HUES64 (cell line): ENCODE results near the gene DLGAP1.
"Not testable (repeated sequence)": the region's sequence is repeated elsewhere in the genome, so short reads cannot be mapped to it uniquely, and the experiment has no call there.

Source experiments
- H3K27ac ChIP-seq: 2 replicates; pipeline ENCODE4 v1.7.0; 2013; ENCODE audit warnings: low read depth, low read length, inconsistent platforms
- H3K27me3 ChIP-seq: 2 replicates; pipeline ENCODE4 v1.6.1; 2013; ENCODE audit warnings: mild to moderate bottlenecking, low read length; ENCODE audit not compliant: insufficient read depth
- H3K36me3 ChIP-seq: 2 replicates; pipeline ENCODE4 v1.6.1; 2013; ENCODE audit warnings: mild to moderate bottlenecking, low read length; ENCODE audit not compliant: insufficient read depth
- H3K4me1 ChIP-seq: 2 replicates; pipeline ENCODE4 v1.6.1; 2013; ENCODE audit warnings: mild to moderate bottlenecking, low read length, moderate library complexity; ENCODE audit not compliant: insufficient read depth
- H3K4me3 ChIP-seq: 2 replicates; pipeline ENCODE4 v1.5.1; 2013; ENCODE audit warnings: mild to moderate bottlenecking, low read length, moderate library complexity
- H3K9ac ChIP-seq: 2 replicates; pipeline ENCODE4 v1.6.1; 2013; ENCODE audit warnings: mild to moderate bottlenecking, low read depth, low read length
- H3K9me3 ChIP-seq: 2 replicates; pipeline ENCODE4 v1.6.1; 2013; ENCODE audit warnings: low read depth, low read length; ENCODE audit not compliant: insufficient read depth
- WGBS: fragments of 150-250, 120-280 bp; methylation state at CpG from one replicate; pipeline ENCODE4 v1.1.7; 2013; ENCODE audit warnings: missing lambda C conversion rate; 5-methylcytosine and 5-hydroxymethylcytosine counted together

DLGAP1 gene

GRCh38 chr18:4287340-4287739, 167.8 kb downstream of the DLGAP1 start:
- H3K36me3 ChIP-seq, H3K4me3 ChIP-seq, H3K27me3 ChIP-seq, H3K9ac ChIP-seq, H3K27ac ChIP-seq, H3K9me3 ChIP-seq: not testable (repeated sequence)
- H3K4me1 ChIP-seq = peaks cover 18% of the 10 kb centered on the region
- WGBS = 94% methylated on average over 3 of the region's 3 CpGs

- 82% methylated on average over 5 of the region's 5 CpGs for WGBS
- no peak overlapping the region for H3K9ac ChIP-seq
- no peaks in the 10 kb centered on the region for H3K27me3 ChIP-seq
- no peak overlapping the region for H3K27ac ChIP-seq
- H3K9me3 ChIP-seq = no peaks in the 10 kb centered on the region
- no peak overlapping the region for H3K4me3 ChIP-seq
- H3K4me1 ChIP-seq = peaks cover 18% of the 10 kb centered on the region
- no peaks in the 10 kb centered on the region for H3K36me3 ChIP-seq
Observed at GRCh38 chr18:4286256-4286655, 168.9 kb downstream of the DLGAP1 start.

- Histone ChIP-seq H3K27ac (no peak overlapping the region), H3K9ac (no peak overlapping the region), H3K4me3 (no peak overlapping the region), H3K4me1 (peaks cover 18% of the 10 kb centered on the region), H3K36me3 (no peaks in the 10 kb centered on the region), H3K9me3 (no peaks in the 10 kb centered on the region), H3K27me3 (no peaks in the 10 kb centered on the region)
- 77% methylated on average over 3 of the region's 3 CpGs for WGBS
Observed at GRCh38 chr18:4285525-4285924, 169.6 kb downstream of the DLGAP1 start.

GRCh38 chr18:4284528-4284927, 170.6 kb downstream of the DLGAP1 start:
- Histone ChIP-seq H3K4me1 (peaks cover 18% of the 10 kb centered on the region), H3K9ac (no peak overlapping the region), H3K36me3 (no peaks in the 10 kb centered on the region), H3K27ac (no peak overlapping the region), H3K9me3 (no peaks in the 10 kb centered on the region), H3K4me3 (no peak overlapping the region), H3K27me3 (no peaks in the 10 kb centered on the region)
- 95% methylated on average over 2 of the region's 2 CpGs for WGBS

DNA sequence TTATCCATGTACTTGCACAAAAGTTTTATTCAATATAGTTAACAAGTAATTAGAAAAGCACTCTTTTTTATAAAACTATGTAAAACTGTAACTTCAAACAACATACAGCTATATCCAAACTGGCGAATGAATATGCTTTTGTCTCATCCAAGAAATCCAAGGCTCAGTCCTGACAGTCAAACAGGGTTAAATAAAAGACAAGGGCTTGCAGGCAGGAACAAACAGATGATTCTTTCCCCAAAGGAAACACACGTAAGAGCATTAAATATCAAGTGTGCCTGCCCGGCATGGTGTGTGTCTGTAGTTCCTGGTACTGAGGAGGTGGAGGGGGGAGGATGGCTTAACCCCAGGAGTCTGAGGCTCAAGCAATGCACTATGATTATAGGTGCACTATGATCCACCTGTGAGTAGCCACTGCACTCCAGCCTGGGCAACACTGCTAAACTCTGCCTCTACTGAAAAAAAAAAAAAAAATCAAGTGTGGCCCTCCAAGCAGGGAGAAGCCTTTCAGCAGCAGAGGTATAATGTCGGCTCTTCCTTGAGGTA, 171.3 kb downstream of the DLGAP1 start:
- Histone ChIP-seq H3K9ac (no peak overlapping the region), H3K4me3 (no peak overlapping the region), H3K9me3 (no peaks in the 10 kb centered on the region), H3K27me3 (no peaks in the 10 kb centered on the region), H3K4me1 (peaks cover 18% of the 10 kb centered on the region), H3K27ac (no peak overlapping the region), H3K36me3 (no peaks in the 10 kb centered on the region)
- WGBS = 74% methylated on average over 4 of the region's 4 CpGs

- Histone ChIP-seq H3K27ac (no peak overlapping the region), H3K9me3 (no peaks in the 10 kb centered on the region), H3K9ac (no peak overlapping the region), H3K4me1 (peaks cover 18% of the 10 kb centered on the region), H3K36me3 (no peaks in the 10 kb centered on the region), H3K27me3 (no peaks in the 10 kb centered on the region), H3K4me3 (no peak overlapping the region)
- WGBS = 80% methylated on average over 3 of the region's 3 CpGs
Observed at GRCh38 chr18:4282954-4283353, 172.2 kb downstream of the DLGAP1 start.

DNA sequence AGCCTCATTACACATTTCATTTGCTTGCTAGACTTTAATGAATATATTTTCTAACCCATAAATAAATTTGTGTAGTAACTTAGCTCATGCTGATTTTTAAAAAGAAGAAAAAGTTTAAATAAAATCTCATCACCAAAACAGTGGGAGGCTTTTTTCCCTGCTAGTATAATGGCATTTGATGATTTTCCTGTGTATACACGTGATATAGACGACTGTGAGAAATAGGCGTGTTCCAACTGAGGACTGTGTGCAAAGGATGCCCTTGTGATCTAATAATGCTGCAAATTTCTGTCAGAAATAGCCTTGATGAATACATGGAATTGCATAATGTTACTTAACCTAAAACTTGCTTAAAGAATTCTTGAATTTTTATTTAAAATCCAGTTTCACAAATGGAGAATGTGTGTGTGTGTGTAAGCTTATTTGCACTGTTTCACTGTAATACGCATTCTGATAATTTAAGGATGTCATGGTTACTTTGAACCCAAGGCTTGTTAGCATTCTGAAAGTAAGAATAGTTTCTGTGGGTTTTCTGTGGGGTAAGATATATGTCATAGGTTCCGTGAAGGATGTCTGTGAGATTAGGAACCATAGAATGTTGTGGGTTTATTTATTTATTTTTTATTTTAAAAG, 178.0 kb downstream of the DLGAP1 start:
- Histone ChIP-seq H3K9ac (no peak overlapping the region), H3K27ac (no peak overlapping the region), H3K9me3 (no peaks in the 10 kb centered on the region), H3K36me3 (no peaks in the 10 kb centered on the region), H3K4me1 (no peaks in the 10 kb centered on the region), H3K27me3 (no peaks in the 10 kb centered on the region), H3K4me3 (no peak overlapping the region)
- 96% methylated on average over 5 of the region's 5 CpGs for WGBS

DNA sequence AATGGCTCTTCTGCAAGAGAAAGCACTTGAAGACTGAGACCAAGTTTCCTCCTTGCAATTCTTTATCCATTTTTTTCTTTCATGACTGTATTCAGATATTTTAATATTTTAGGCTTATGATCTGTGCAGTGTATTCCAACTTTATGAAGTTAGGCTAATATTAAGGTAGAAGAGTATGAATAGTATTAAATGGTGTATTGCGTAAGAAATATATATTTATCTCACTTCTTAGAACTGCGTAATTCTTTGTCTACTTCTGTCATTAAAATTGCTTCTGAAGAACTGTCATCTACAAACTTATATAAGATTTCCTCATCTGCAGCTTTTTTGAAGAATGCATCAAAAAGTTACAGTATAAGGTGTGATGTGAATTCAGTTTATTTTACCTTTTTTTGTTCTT, 183.2 kb downstream of the DLGAP1 start:
- Histone ChIP-seq H3K36me3 (no peaks in the 10 kb centered on the region), H3K9ac (no peak overlapping the region), H3K27me3 (no peaks in the 10 kb centered on the region), H3K4me3 (no peak overlapping the region), H3K27ac (no peak overlapping the region), H3K4me1 (no peaks in the 10 kb centered on the region), H3K9me3 (no peaks in the 10 kb centered on the region)
- WGBS = no CpG with 5 or more reads among the region's 2 CpGs

- Histone ChIP-seq H3K9me3 (no peaks in the 10 kb centered on the region), H3K4me3 (no peak overlapping the region), H3K27ac (no peak overlapping the region), H3K4me1 (no peaks in the 10 kb centered on the region), H3K27me3 (no peaks in the 10 kb centered on the region), H3K36me3 (no peaks in the 10 kb centered on the region), H3K9ac (no peak overlapping the region)
- WGBS = 100% methylated on average over 2 of the region's 2 CpGs
Observed at GRCh38 chr18:4270988-4271387, 184.1 kb downstream of the DLGAP1 start.

GRCh38 chr18:4270016-4270415, 185.1 kb downstream of the DLGAP1 start:
- no peaks in the 10 kb centered on the region for H3K4me1 ChIP-seq
- no peaks in the 10 kb centered on the region for H3K9me3 ChIP-seq
- no peak overlapping the region for H3K4me3 ChIP-seq
- H3K36me3 ChIP-seq = no peaks in the 10 kb centered on the region
- 97% methylated on average over 2 of the region's 3 CpGs for WGBS
- H3K27ac ChIP-seq = no peak overlapping the region
- H3K27me3 ChIP-seq = no peaks in the 10 kb centered on the region
- H3K9ac ChIP-seq = no peak overlapping the region

GRCh38 chr18:4267641-4268040, 187.5 kb downstream of the DLGAP1 start:
- no peak overlapping the region for H3K4me3 ChIP-seq
- H3K9ac ChIP-seq = no peak overlapping the region
- H3K27me3 ChIP-seq = no peaks in the 10 kb centered on the region
- no peaks in the 10 kb centered on the region for H3K9me3 ChIP-seq
- WGBS = 95% methylated on average over 5 of the region's 5 CpGs
- peaks cover 7% of the 10 kb centered on the region; the same call in 1 of the 2 replicates for H3K4me1 ChIP-seq
- no peaks in the 10 kb centered on the region for H3K36me3 ChIP-seq
- H3K27ac ChIP-seq = no peak overlapping the region

GRCh38 chr18:4264347-4264791, 190.7 kb downstream of the DLGAP1 start:
- no peaks in the 10 kb centered on the region for H3K9me3 ChIP-seq
- WGBS = 86% methylated on average over 4 of the region's 4 CpGs
- H3K27ac ChIP-seq = no peak overlapping the region; the same call in 1 of the 2 replicates
- H3K4me3 ChIP-seq = no peak overlapping the region
- H3K4me1 ChIP-seq = peaks cover 8% of the 10 kb centered on the region
- H3K27me3 ChIP-seq = no peaks in the 10 kb centered on the region
- H3K36me3 ChIP-seq = no peaks in the 10 kb centered on the region
- H3K9ac ChIP-seq = no peak overlapping the region
